ENCODE results near the gene TMC3. TPM values are rescaled to one million over a fixed set of nuclear protein-coding genes. Genes with fewer than 3 reads are reported as not detected.
"Not testable (repeated sequence)": the region's sequence is repeated elsewhere in the genome, so short reads cannot be mapped to it uniquely, and the experiment has no call there.

TMC3 gene
- total and polyA plus RNA-seq, 3 experiments from 2014 or later, result not detected

DNA sequence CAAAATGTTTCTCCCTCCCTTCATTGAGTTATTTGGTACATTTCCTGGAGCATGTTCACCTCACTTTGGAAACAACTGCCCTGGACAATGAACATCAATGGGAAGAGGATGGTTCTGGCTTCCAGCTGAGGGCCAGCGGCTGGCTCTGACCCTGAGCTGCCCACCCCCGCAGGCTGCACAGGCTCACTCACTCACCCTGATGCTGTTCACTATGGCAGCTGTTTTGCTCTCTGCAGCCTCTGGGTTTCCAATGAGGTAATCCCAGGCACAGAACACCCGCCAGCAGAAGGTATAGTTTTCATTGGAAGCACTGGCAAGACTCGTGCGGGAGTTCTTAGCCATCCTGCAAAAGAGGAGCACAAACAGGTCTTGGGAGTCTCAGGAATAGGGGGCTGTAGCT, 17.8 kb downstream of the TMC3 start:
- CTCF ChIA-PET, result interaction anchor here (1.0 to 1.7 kb wide), 2 partner anchors 20 to 82 kb away, joined by 4 to 5 read pairs; no protein-coding TSS in a partner anchor
- Mint-ChIP-seq H3K9me3 (no peaks in the 10 kb centered on the region), H3K4me1 (no peaks in the 10 kb centered on the region)

DNA sequence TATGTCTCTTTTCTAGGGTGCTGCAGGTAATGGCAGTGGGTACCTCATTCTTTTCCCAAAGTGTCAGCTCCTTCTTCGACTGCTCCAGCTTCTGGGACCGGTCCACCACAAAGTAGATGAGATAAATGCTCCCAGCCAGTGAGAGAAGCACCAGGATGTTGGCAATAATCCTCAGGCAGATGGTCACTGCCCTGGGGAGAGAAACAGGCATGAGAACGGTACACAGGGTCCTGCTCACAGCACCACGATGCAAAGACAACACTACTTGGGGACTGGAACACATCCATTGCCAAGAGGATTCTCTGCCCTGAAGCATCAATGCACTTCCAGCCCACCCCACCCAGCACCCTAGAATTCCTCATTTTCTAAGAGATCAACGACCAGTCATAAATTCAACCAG, 22.4 kb downstream of the TMC3 start:
- H3K27ac ChIP-seq (ENCODE audit: low read depth, low read length), result no peak overlapping the region
- no peak overlapping the region for H3K4me3 ChIP-seq (ENCODE audit: low read length)
- H3K4me1 ChIP-seq (ENCODE audit: insufficient read depth, low read length), result no peaks in the 10 kb centered on the region
- no peaks in the 10 kb centered on the region for H3K27me3 ChIP-seq (ENCODE audit: insufficient read depth, low read length, poor library complexity, severe bottlenecking)
- Mint-ChIP-seq H3K27me3 (peaks cover 0 to 6% of the 10 kb centered on the region in 2 donors), H3K36me3 (no peaks in the 10 kb centered on the region), H3K4me3 (no peak overlapping the region), H3K27ac (no peak overlapping the region), H3K9me3 (no peaks in the 10 kb centered on the region), H3K4me1 (no peaks in the 10 kb centered on the region)
- H3K36me3 ChIP-seq (ENCODE audit: insufficient read depth, low read length), result no peaks in the 10 kb centered on the region
- DNase-seq, result no peak
- H3K9me3 ChIP-seq (ENCODE audit: low read length), result no peaks in the 10 kb centered on the region
- ChIA-PET CTCF (no interaction called here), POLR2A (no interaction called here)

More for the DNA sequence above, 17.8 kb downstream of the TMC3 start:
- Histone ChIP-seq H3K4me3 (ENCODE audit: low read length) (no peak overlapping the region), H3K36me3 (ENCODE audit: insufficient read depth, low read length) (no peaks in the 10 kb centered on the region), H3K27me3 (ENCODE audit: insufficient read depth, low read length, poor library complexity, severe bottlenecking) (no peaks in the 10 kb centered on the region), H3K9me3 (ENCODE audit: low read length) (no peaks in the 10 kb centered on the region), H3K4me1 (ENCODE audit: insufficient read depth, low read length) (no peaks in the 10 kb centered on the region), H3K27ac (ENCODE audit: low read depth, low read length) (no peak overlapping the region)
- Mint-ChIP-seq H3K4me3 (no peak overlapping the region), H3K27me3 (peaks cover 3% of the 10 kb centered on the region in 2 donors), H3K27ac (no peak overlapping the region), H3K36me3 (no peaks in the 10 kb centered on the region)
- DNase-seq, result no peak
- POLR2A ChIA-PET, result no interaction called here

DNA sequence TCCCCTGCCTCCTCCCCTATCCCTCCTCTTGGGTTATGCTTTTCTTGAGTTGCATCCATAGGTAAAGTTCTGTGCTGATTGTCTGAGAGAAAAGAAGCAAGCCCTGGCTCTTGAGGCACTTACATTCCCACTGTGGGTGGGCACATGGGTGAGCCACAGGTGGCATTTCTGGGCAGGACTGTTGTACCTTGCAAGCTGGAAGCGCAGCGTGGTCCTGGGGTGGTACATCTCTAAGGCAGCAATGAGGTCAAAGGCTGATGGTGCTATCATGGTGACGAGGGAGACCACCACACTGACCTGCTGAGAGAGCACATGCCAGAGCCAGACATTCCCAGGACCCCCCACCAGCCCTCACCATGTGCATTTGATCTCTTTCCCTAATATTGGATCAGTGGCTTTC, 24.7 kb downstream of the TMC3 start:
- Histone ChIP-seq H3K9me3 (ENCODE audit: low read length) (no peaks in the 10 kb centered on the region), H3K4me3 (ENCODE audit: low read length) (no peak overlapping the region), H3K27ac (ENCODE audit: low read depth, low read length) (no peak overlapping the region), H3K4me1 (ENCODE audit: insufficient read depth, low read length) (no peaks in the 10 kb centered on the region), H3K36me3 (ENCODE audit: insufficient read depth, low read length) (no peaks in the 10 kb centered on the region), H3K27me3 (ENCODE audit: insufficient read depth, low read length, poor library complexity, severe bottlenecking) (no peaks in the 10 kb centered on the region)
- no peak for DNase-seq
- H3K4me3 Mint-ChIP-seq, result no peak overlapping the region
- peaks cover 0 to 6% of the 10 kb centered on the region in 2 donors for H3K27me3 Mint-ChIP-seq
- no peaks in the 10 kb centered on the region for H3K4me1 Mint-ChIP-seq
- H3K36me3 Mint-ChIP-seq, result peaks cover 0 to 2% (median 0%) of the 10 kb centered on the region in 3 donors
- POLR2A ChIA-PET, result no interaction called here
- H3K27ac Mint-ChIP-seq, result peak overlapping the region in 1 of 8 donors; percentile 58
- no peaks in the 10 kb centered on the region for H3K9me3 Mint-ChIP-seq
- CTCF ChIA-PET, result no interaction called here

DNA sequence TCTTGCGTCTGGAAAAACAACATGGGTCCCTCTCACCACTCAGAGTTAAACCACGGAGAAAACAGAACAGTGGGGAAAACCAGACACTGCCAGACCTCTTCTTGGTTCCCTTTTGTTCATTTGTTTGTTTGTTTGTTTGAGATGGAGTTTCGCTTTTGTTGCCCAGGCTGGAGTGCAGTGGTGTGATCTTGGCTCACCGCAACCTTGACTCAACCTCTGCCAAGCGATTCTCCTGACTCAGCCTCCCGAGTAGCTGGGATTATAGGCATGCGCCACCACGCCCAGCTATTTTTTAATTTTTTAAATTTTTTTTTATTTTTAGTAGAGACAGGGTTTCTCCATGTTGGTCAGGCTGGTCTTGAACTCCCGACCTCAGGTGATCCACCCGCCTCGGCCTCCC, 25.3 kb downstream of the TMC3 start:
- DNase-seq, H3K4me3 Mint-ChIP-seq, CTCF ChIA-PET: not testable (repeated sequence)

DNA sequence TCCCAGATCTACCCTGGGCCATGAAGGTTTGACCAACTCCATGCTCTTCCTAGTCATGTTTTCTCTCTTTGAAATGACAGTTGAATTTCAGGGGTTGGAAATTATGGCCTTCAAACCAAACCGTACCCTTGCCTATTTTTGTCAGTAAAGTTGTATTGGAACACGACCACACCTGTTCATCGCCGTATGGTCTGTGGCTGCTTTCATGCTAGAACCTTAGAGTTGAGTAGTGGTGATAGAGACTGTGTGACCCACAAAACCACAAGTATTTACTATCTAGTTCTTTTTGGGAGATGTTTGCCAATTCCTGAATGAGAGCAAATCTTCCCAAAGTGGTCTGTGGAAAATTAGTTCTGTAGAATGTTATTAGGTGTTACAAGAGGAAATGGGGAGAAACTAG, 26.1 kb downstream of the TMC3 start:
- Histone ChIP-seq H3K27me3 (ENCODE audit: insufficient read depth, low read length, poor library complexity, severe bottlenecking) (no peaks in the 10 kb centered on the region), H3K4me1 (ENCODE audit: insufficient read depth, low read length) (no peaks in the 10 kb centered on the region), H3K4me3 (ENCODE audit: low read length) (no peak overlapping the region), H3K27ac (ENCODE audit: low read depth, low read length) (no peak overlapping the region), H3K36me3 (ENCODE audit: insufficient read depth, low read length) (no peaks in the 10 kb centered on the region), H3K9me3 (ENCODE audit: low read length) (no peaks in the 10 kb centered on the region)
- Mint-ChIP-seq H3K36me3 (peaks cover 0 to 2% (median 0%) of the 10 kb centered on the region in 3 donors), H3K4me1 (no peaks in the 10 kb centered on the region), H3K9me3 (no peaks in the 10 kb centered on the region), H3K27me3 (peaks cover 0 to 8% of the 10 kb centered on the region in 2 donors), H3K27ac (peak overlapping the region in 1 of 8 donors; percentile 71), H3K4me3 (no peak overlapping the region)
- CTCF ChIA-PET, result no interaction called here
- DNase-seq, result no peak
- POLR2A ChIA-PET, result no interaction called here

More for the DNA sequence above, 25.3 kb downstream of the TMC3 start:
- H3K36me3 ChIP-seq (ENCODE audit: insufficient read depth, low read length); H3K9me3 Mint-ChIP-seq; H3K27me3 Mint-ChIP-seq; H3K9me3 ChIP-seq (ENCODE audit: low read length); H3K4me1 Mint-ChIP-seq; H3K4me3 ChIP-seq (ENCODE audit: low read length); H3K4me1 ChIP-seq (ENCODE audit: insufficient read depth, low read length); H3K36me3 Mint-ChIP-seq; H3K27me3 ChIP-seq (ENCODE audit: insufficient read depth, low read length, poor library complexity, severe bottlenecking); POLR2A ChIA-PET; H3K27ac ChIP-seq (ENCODE audit: low read depth, low read length); H3K27ac Mint-ChIP-seq: not testable (repeated sequence)

DNA sequence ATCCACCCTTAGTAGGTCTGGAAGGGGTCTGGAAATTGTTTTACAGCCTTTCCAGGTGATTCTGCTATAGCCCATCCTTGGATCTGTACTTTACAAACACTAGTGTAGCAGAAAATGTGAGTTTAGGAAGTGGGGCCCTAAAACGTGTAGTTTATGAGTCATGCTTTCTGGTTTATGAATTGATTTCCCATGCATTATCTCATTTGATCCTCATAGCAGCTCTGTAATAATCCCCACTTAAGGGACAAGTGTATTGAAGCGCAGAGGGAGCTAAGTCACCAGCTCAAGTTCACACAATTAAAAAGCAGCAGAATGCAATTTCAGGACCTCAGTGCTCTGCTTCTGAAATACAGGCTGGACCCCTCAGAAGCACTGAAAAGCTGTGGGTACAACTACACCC, 27.4 kb downstream of the TMC3 start:
- Histone ChIP-seq H3K4me1 (ENCODE audit: insufficient read depth, low read length) (no peaks in the 10 kb centered on the region), H3K36me3 (ENCODE audit: insufficient read depth, low read length) (no peaks in the 10 kb centered on the region), H3K4me3 (ENCODE audit: low read length) (no peak overlapping the region), H3K9me3 (ENCODE audit: low read length) (no peaks in the 10 kb centered on the region), H3K27ac (ENCODE audit: low read depth, low read length) (no peak overlapping the region), H3K27me3 (ENCODE audit: insufficient read depth, low read length, poor library complexity, severe bottlenecking) (no peaks in the 10 kb centered on the region)
- H3K36me3 Mint-ChIP-seq, result peaks cover 0 to 2% (median 0%) of the 10 kb centered on the region in 3 donors
- H3K9me3 Mint-ChIP-seq, result no peaks in the 10 kb centered on the region
- no peak for DNase-seq
- H3K27me3 Mint-ChIP-seq, result peaks cover 0 to 8% of the 10 kb centered on the region in 2 donors
- ChIA-PET CTCF (interaction anchor here (2.2 kb wide), 1 partner anchor 80 kb away, joined by 5 read pairs; no protein-coding TSS in a partner anchor), POLR2A (no interaction called here)
- H3K4me1 Mint-ChIP-seq, result no peaks in the 10 kb centered on the region
- H3K27ac Mint-ChIP-seq, result no peak overlapping the region
- no peak overlapping the region for H3K4me3 Mint-ChIP-seq

DNA sequence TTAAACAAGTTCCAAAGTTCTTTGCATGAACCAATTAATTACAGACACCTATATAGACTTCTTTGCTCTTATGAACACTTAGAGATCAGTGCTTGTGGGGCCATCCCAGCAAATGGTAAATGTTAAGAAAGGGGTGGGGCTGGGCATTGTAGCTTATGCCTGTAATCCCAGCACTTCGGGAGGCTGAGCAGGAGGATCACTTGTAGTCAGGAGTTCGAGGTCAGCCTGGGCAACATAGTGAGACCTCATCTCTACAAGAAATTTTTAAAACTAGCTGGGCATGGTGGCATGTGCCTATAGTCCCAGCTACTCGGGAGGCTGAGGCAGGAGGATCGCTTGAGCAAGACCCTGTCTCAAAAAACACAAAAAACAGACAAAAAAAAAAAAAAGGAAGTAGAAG, 30.6 kb downstream of the TMC3 start:
- Mint-ChIP-seq H3K9me3 (no peaks in the 10 kb centered on the region), H3K4me3 (no peak overlapping the region), H3K27me3 (peaks cover 0 to 4% of the 10 kb centered on the region in 2 donors), H3K36me3 (peaks cover 0 to 4% (median 2%) of the 10 kb centered on the region in 3 donors), H3K27ac (no peak overlapping the region), H3K4me1 (no peaks in the 10 kb centered on the region)
- no peaks in the 10 kb centered on the region for H3K27me3 ChIP-seq (ENCODE audit: insufficient read depth, low read length, poor library complexity, severe bottlenecking)
- CTCF ChIA-PET, result interaction anchor here (0.8 to 1.2 kb wide), 2 partner anchors 77 kb away, joined by 4 read pairs; no protein-coding TSS in a partner anchor
- H3K4me1 ChIP-seq (ENCODE audit: insufficient read depth, low read length), result no peaks in the 10 kb centered on the region
- POLR2A ChIA-PET, result no interaction called here
- no peak overlapping the region for H3K4me3 ChIP-seq (ENCODE audit: low read length)
- H3K9me3 ChIP-seq (ENCODE audit: low read length), result no peaks in the 10 kb centered on the region
- DNase-seq, result no peak
- no peak overlapping the region for H3K27ac ChIP-seq (ENCODE audit: low read depth, low read length)
- no peaks in the 10 kb centered on the region for H3K36me3 ChIP-seq (ENCODE audit: insufficient read depth, low read length)

DNA sequence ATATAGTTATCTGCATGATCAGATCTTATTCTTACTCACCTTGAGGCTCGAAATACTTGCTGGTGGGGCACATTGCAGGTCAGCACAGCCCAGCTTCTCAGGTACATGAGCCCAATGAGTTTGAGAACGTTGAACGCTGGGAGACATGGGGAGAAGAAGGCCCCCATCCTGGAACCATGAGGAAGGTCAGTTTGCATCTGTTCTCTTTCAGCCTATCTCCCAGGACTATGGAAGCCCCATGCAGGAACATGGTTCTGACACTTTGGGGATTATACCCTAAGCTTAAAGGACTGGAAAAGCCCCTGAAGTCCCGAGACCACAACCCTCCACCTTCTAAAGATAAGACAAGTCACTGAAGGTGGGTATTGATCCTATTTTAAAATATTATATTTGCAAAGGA, 32.7 kb downstream of the TMC3 start:
- Mint-ChIP-seq H3K27me3 (peaks cover 0 to 1% of the 10 kb centered on the region in 2 donors), H3K4me1 (peaks cover 0 to 5% (median 5%) of the 10 kb centered on the region in 3 donors), H3K36me3 (peaks cover 0 to 4% (median 2%) of the 10 kb centered on the region in 3 donors), H3K27ac (no peak overlapping the region), H3K9me3 (no peaks in the 10 kb centered on the region), H3K4me3 (no peak overlapping the region)
- POLR2A ChIA-PET, result no interaction called here
- no peaks in the 10 kb centered on the region for H3K9me3 ChIP-seq (ENCODE audit: low read length)
- CTCF ChIA-PET, result interaction anchor here (1.2 kb wide), 1 partner anchor 66 kb away, joined by 3 read pairs; no protein-coding TSS in a partner anchor
- H3K27ac ChIP-seq (ENCODE audit: low read depth, low read length), result no peak overlapping the region
- no peaks in the 10 kb centered on the region for H3K4me1 ChIP-seq (ENCODE audit: insufficient read depth, low read length)
- no peak for DNase-seq
- H3K27me3 ChIP-seq (ENCODE audit: insufficient read depth, low read length, poor library complexity, severe bottlenecking), result no peaks in the 10 kb centered on the region
- no peaks in the 10 kb centered on the region for H3K36me3 ChIP-seq (ENCODE audit: insufficient read depth, low read length)
- H3K4me3 ChIP-seq (ENCODE audit: low read length), result no peak overlapping the region
